GM23248 (cell line): ENCODE measurements around the gene RBBP8NL.

Experiments used
- EZH2 ChIP-seq: fragments of 200-600 bp; sonication (generic); IDR thresholded peaks from 2 replicates; pipeline ENCODE4 v1.6.1; 2018; ENCODE audit warnings: antibody characterized with exemption, mild to moderate bottlenecking; ENCODE audit not compliant: insufficient read depth, poor library complexity, severe bottlenecking
- EZH2phosphoT487 ChIP-seq: fragments of 200-600 bp; sonication (generic); IDR thresholded peaks from 2 replicates; pipeline ENCODE4 v1.6.1; 2018; ENCODE audit warnings: antibody characterized with exemption, moderate library complexity, mild to moderate bottlenecking, low read depth; ENCODE audit not compliant: insufficient read depth

DNA sequence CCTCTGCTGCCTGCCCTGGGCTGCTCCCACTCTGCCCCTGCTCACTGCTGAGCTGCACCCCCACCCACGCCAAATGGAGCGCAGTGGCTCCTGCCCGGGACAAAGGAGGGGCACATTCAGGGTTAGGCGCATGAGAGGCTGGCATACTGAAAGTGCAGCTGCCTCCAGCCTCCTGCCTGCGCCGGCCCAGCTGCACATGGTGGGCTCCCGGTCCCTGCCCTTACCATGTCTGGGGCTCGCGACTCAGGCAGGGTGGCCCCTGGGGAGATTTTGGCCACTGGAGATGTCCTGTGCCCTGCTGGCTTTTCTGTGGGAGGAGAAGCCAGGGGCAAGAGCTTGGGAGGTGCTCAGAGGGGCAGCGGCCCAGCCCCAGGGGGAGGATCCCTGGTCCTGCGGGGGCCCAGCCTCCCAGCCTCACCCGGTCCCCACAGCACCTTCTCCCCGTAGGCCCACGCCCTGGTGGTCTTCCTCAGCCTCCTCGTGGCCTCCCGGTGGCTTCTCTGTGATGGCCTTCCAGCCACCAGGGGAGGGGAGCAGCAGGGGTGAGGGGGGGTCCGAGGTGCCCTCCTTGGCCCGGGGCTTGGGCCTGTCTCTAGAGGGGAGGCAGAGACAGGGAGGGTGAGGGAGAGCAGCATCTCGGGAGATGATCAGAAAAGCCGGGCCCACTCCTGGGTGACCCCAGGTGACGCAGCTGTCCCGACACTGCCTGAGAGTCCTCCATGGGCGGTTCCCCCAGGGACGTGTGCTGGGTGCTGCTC, 11.8 kb downstream of the RBBP8NL start:
- TF ChIP-seq EZH2 (no peak), EZH2phosphoT487 (no peak)
